Progenitor cell of endocrine pancreas (in vitro differentiated cells): ENCODE measurements around the gene MBLAC1. TPM values are rescaled to one million over a fixed set of nuclear protein-coding genes. Genes with fewer than 3 reads are reported as not detected.
A peak's percentile ranks its signal among the peaks of the same experiment; 100 is the strongest.

Experiments used
- DNase-seq: peaks from one replicate; pipeline ENCODE4 v3.0.0; 2021; ENCODE audit warnings: low spot score; ENCODE audit not compliant: unreplicated experiment
- H3K27ac Mint-ChIP-seq: 2 replicates; pipeline ENCODE4 v1.8.0; 2021; ENCODE audit warnings: mild to moderate bottlenecking, moderate library complexity, mixed read lengths
- H3K27me3 Mint-ChIP-seq: 2 replicates; pipeline ENCODE4 v1.8.0; 2021; ENCODE audit warnings: mixed read lengths
- H3K36me3 Mint-ChIP-seq: 2 replicates; pipeline ENCODE4 v1.8.0; 2022; ENCODE audit warnings: mixed read lengths; ENCODE audit not compliant: insufficient read depth
- H3K4me1 Mint-ChIP-seq: 2 replicates; pipeline ENCODE4 v1.8.0; 2021; ENCODE audit warnings: low read depth, mixed read lengths
- H3K4me3 Mint-ChIP-seq: 2 replicates; pipeline ENCODE4 v1.8.0; 2021; ENCODE audit warnings: low read depth, mild to moderate bottlenecking, moderate library complexity, mixed read lengths
- H3K9me3 Mint-ChIP-seq: 2 replicates; pipeline ENCODE4 v1.8.0; 2021; ENCODE audit warnings: low read depth, mixed read lengths
- total RNA-seq: library from RNA; stranded (reverse); gene quantifications from 2 replicates; pipeline ENCODE4 v1.2.1, GENCODE V29; 2021
- TF ChIP-seq, protein P1 (sequence below): fragments of 200-600 bp; sonication (generic); IDR thresholded peaks from one replicate; pipeline ENCODE4 v1.5.0; 2021; ENCODE audit warnings: antibody characterized with exemption, mild to moderate bottlenecking; ENCODE audit not compliant: unreplicated experiment

MBLAC1 gene
- total RNA-seq, 1 donor from 2014 or later = 1.6 TPM

DNA sequence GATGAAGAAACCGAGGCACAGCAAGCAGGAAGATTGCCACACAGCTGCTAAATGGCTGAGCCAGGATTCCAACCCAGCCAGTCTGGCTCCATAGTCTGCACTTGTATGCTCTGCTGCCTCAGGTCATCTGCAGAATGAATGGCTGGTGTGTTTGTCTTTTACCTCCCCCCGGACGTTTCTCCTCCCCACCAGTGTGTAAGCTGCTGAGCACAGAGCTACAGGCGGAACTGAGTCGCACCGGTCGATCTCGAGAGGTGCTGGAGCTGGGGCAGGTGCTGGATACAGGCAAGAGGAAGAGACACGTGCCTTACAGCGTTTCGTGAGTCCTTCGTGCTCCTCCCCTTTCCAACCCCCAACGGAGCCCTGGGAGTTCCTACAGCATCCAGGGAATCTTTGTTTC, 4.7 kb upstream of the MBLAC1 start:
- DNase-seq = no peak
- Mint-ChIP-seq H3K27ac (peak overlapping the region; percentile 65), H3K4me1 (peaks cover 18% of the 10 kb centered on the region), H3K27me3 (no peaks in the 10 kb centered on the region), H3K9me3 (no peaks in the 10 kb centered on the region), H3K36me3 (no peaks in the 10 kb centered on the region), H3K4me3 (no peak overlapping the region)
- TF ChIP-seq, protein P1, sequence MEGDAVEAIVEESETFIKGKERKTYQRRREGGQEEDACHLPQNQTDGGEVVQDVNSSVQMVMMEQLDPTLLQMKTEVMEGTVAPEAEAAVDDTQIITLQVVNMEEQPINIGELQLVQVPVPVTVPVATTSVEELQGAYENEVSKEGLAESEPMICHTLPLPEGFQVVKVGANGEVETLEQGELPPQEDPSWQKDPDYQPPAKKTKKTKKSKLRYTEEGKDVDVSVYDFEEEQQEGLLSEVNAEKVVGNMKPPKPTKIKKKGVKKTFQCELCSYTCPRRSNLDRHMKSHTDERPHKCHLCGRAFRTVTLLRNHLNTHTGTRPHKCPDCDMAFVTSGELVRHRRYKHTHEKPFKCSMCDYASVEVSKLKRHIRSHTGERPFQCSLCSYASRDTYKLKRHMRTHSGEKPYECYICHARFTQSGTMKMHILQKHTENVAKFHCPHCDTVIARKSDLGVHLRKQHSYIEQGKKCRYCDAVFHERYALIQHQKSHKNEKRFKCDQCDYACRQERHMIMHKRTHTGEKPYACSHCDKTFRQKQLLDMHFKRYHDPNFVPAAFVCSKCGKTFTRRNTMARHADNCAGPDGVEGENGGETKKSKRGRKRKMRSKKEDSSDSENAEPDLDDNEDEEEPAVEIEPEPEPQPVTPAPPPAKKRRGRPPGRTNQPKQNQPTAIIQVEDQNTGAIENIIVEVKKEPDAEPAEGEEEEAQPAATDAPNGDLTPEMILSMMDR = no peak

DNA sequence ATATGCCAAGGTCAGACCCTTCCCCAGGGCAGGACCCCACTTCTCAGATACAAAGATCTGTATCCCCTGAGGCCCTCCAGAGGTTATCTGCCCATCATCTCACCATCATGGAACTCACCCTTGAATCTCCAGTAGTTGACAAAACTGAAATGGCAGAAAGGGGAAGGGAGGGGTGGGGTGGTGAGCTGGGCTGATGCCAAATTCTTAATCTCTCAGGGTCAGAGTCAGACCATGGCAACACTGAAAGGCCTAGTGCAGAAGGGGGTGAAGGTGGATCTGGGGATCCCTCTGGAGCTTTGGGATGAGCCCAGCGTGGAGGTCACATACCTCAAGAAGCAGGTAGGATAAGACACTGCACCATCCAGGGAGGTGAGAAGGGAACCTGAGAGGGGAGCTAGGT, 4.2 kb upstream of the MBLAC1 start:
- peak overlapping the region; percentile 65 for H3K27ac Mint-ChIP-seq

GRCh38 chr7:100124301-100125230, 2.2 kb upstream of the MBLAC1 start:
- DNase-seq = no peak
- TF ChIP-seq, protein P1 = no peak
- H3K9me3 Mint-ChIP-seq = no peaks in the 10 kb centered on the region
- peaks cover 15% of the 10 kb centered on the region for H3K4me1 Mint-ChIP-seq
- peak overlapping the region; percentile 38 for H3K27ac Mint-ChIP-seq
- peaks cover 6% of the 10 kb centered on the region for H3K27me3 Mint-ChIP-seq
- peak overlapping the region; percentile 96 for H3K4me3 Mint-ChIP-seq
- H3K36me3 Mint-ChIP-seq = no peaks in the 10 kb centered on the region

More for the DNA sequence above, 4.2 kb upstream of the MBLAC1 start:
- Mint-ChIP-seq H3K4me3 (no peak overlapping the region), H3K9me3 (no peaks in the 10 kb centered on the region), H3K4me1 (peaks cover 18% of the 10 kb centered on the region), H3K36me3 (no peaks in the 10 kb centered on the region), H3K27me3 (no peaks in the 10 kb centered on the region)
- TF ChIP-seq, protein P1 = no peak
- no peak for DNase-seq

- peaks cover 6% of the 10 kb centered on the region for H3K27me3 Mint-ChIP-seq
- TF ChIP-seq, protein P1 = peak; percentile 24
- DNase-seq = no peak
- H3K27ac Mint-ChIP-seq = peak overlapping the region; percentile 99
- H3K4me3 Mint-ChIP-seq = peak overlapping the region; percentile 96
- H3K4me1 Mint-ChIP-seq = peaks cover 5% of the 10 kb centered on the region
- H3K36me3 Mint-ChIP-seq = no peaks in the 10 kb centered on the region
- no peaks in the 10 kb centered on the region for H3K9me3 Mint-ChIP-seq
Measured at GRCh38 chr7:100126239-100126930, 382 bp upstream of the MBLAC1 start.

DNA sequence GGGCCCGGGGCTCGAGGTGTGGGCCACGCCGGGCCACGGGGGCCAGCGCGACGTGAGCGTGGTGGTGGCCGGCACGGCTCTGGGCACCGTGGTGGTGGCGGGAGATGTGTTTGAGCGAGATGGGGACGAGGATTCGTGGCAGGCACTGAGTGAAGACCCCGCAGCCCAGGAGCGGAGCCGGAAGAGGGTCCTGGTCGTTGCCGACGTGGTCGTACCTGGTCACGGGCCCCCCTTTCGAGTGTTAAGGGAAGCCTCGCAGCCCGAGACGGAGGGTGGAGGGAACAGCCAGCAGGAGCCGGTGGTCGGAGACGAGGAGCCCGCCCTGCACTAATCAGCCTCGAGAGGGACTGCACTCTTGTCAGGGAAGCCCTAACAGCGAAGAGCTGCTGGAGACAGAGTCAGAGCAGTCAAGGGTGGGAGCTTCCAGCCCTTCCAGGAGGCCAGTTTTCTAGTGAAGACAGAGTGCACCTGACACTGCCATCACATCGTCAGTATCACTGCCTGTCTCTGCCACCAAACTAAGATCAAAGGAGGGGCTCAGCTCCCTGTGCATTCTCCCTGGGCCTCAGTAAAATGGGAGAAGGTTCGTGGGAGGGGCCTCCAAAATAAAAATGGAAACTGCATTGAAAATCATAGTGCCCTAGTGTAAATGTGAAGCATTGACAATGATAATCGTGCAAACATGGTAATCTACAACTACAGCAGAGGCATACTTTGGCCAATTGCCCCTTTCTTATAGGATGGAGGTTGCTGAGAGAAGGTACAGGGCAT, 1.3 kb downstream of the MBLAC1 start:
- TF ChIP-seq, protein P1 = no peak
- DNase-seq = no peak
- Mint-ChIP-seq H3K27me3 (peaks cover 9% of the 10 kb centered on the region), H3K9me3 (no peaks in the 10 kb centered on the region), H3K4me3 (peak overlapping the region; percentile 76), H3K36me3 (no peaks in the 10 kb centered on the region), H3K27ac (peak overlapping the region; percentile 12), H3K4me1 (peaks cover 5% of the 10 kb centered on the region)
